ENCODE measurements around the gene WDPCP. TPM values are rescaled to one million over a fixed set of nuclear protein-coding genes. Genes with fewer than 3 reads are reported as not detected.

WDPCP gene
- total and polyA plus RNA-seq, 2 of the 8 experiments (the other 6 are each of a cell fraction or from before 2014, with no cell fraction given), result 9.3 to 25.8 TPM

- TF ChIP-seq CHD7 (IDR thresholded peaks at IDR 0.05; ENCODE audit: insufficient replicate concordance, low read length), result peak; percentile 5
- TF ChIP-seq CBX8 (IDR thresholded peaks at IDR 0.05; ENCODE audit: borderline replicate concordance, low read depth, low read length), result no peak
Observed at GRCh38 chr2:63497576-63497975, 90.7 kb downstream of the WDPCP start (continued).
